HG03442 (cell line): ENCODE measurements around the gene DYDC2.
A peak's percentile ranks its signal among the peaks of the same experiment; 100 is the strongest.
"Not testable (repeated sequence)": the region's sequence is repeated elsewhere in the genome, so short reads cannot be mapped to it uniquely, and the experiment has no call there.

ENCODE experiments used
- ATAC-seq: cut with Tn5 transposase; IDR thresholded peaks from one replicate; pipeline ENCODE4 v1.9.1; 2021; ENCODE audit warnings: mild to moderate bottlenecking, moderate library complexity; ENCODE audit not compliant: unreplicated experiment

Gene DYDC2, protein sequence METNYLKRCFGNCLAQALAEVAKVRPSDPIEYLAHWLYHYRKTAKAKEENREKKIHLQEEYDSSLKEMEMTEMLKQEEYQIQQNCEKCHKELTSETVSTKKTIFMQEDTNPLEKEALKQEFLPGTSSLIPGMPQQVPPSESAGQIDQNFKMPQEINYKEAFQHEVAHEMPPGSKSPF

GRCh38 chr10:80356563-80356988 is at the start of gene DYDC2, which contains the start of gene DYDC1:
Gene DYDC2, plus strand, starts transcription at chr10:80356781. Its CDS starts 5,663 bp downstream, at chr10:80362444.
Gene DYDC1, minus strand, starts transcription at chr10:80356755. Its CDS starts 4,154 bp downstream, at chr10:80352601.
- ATAC-seq = peak; percentile 84

DNA sequence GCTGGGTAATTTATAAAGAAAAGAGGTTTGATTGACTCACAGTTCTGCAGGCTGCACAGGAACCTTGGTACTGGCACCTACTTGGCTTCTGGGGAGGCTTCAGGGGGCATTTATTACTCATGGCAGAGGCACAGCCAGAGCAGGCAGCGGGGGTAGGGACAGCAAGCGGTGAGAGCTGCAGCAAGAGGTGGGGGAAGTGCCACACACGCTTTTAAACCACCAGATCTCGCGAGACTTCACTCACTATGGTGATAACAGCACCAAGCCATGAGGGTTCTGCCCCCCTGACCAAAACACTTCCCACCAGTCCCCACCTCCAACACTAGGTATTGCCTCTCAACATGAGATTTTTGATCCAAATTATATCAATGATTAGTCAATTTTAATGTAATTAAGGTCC is 43.1 kb upstream of the DYDC2 start:
- ATAC-seq = no peak

DNA sequence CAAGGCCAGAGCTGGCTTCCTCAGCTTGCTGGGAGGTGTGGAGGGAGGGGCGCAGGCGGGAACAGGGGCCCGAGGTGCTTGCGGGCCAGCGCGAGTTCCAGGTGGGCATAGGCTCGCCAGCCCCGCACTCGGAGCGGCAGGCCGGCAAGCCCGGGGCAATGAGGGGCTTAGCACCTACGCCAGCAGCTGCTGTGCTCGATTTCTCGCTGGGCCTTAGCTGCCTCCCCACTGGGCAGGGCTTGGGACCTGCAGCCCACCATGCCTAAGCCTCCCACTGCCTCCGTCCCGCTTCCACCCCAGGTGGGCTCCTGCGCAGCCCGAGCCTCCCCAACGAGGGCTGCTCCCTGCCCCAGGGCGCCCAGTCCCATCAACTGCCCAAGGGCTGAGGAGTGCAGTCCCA is 41.2 kb upstream of the DYDC2 start:
- ATAC-seq = no peak

- ATAC-seq = no peak
Observed at GRCh38 chr10:80318742-80319141, 37.8 kb upstream of the DYDC2 start.

- no peak for ATAC-seq
Observed at GRCh38 chr10:80319318-80319717, 37.3 kb upstream of the DYDC2 start.

GRCh38 chr10:80319725-80320290 is 36.8 kb upstream of the DYDC2 start:
- ATAC-seq = no peak

DNA sequence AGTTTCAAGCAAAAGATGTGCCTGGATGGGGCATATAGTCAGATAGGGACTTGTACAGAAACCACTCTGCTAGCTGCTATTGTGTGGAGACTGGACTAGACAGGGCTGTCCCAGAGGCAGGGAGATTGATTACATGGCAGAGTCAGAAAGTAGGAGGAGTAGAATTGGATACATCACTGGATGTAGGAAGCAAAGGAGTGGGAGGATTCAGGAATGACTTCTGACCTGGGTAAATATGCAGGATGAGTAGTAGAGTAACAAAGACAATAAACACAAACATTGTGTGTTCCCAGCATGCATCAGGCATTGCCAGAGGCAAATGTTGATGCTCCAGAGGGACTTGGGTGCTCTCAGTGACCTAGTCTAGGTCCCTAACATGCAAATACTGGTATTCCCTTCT is 36.2 kb upstream of the DYDC2 start:
- ATAC-seq = no peak

DNA sequence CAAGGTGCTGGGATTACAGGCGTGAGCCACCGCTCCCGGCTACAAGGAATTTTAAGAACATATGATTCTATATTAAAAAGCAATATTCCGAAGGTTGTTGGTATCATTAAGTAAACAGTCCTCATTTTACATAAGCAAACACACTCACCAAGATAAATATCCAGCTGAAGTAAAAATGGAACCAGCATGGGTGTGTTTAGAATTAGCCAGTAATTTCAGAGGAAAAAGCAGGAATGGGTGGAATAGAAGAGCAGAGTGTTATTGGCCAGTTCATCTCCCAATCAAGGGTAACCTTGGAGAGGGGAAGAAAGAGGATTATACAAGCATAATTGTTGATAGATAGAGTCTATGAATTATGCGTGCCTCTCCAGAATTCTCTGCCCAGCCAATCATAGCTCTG is 35.4 kb upstream of the DYDC2 start:
- no peak for ATAC-seq

DNA sequence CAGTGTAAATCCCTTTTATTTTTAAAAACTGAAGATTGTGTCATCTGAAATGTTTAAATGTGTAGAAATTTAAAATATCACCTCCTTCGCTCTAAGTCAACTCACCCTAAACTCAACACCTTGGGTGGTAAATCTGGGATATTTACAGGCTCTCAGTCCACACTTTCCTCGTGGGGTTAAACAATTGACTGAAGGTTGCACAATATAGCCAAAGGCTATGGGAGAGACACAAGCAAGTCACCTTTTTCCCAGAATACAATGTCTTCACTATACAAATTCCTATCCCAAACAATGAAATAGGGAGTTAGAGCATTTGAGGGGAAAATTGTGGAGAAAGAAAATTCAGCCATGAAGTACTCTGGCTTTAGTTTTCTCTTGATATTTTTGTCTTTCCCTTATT is 34.4 kb upstream of the DYDC2 start:
- no peak for ATAC-seq

- ATAC-seq = no peak
Observed at GRCh38 chr10:80322711-80323110, 33.9 kb upstream of the DYDC2 start.

- no peak for ATAC-seq
Observed at GRCh38 chr10:80323311-80323710, 33.3 kb upstream of the DYDC2 start.

DNA sequence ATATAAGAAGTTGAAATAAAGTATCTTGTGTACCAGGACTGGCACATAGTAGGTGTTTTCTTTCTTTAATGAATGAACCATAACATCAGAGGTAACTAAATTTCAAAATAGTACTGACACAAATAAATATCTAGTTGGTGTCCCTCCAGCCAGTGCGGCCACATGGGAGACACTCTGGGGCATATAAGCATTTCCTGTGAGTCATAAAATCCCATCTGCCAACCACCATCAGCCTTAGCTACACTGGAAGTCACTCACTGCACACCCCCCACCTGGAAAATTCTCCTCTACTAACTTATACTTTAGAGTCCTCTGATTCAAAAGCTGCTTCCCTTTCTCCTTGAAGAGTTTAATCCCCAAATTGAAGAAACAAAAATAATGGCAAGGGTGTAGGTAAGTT is 32.5 kb upstream of the DYDC2 start:
- peak; percentile 65 for ATAC-seq

- no peak for ATAC-seq
Observed at GRCh38 chr10:80324891-80325364, 31.7 kb upstream of the DYDC2 start.

DNA sequence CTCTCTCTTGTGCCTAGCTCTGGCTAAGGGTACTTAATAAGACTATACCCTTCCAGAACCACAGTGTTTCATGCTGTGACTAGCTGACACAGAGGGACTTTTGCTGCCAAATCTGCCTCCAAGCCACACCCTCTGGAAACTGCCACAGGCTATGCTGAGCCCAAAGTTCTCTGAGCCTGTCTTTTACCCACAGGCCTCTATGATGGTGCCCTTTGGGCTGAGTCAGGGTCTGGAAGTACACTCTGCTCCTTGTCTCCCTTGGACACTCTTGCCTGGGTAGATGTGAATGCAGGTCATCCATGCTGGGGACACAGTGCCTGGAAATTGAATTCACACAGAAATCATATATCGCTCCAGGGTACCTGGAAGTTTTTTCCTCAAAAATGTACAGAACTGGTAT is 22.6 kb upstream of the DYDC2 start:
- no peak for ATAC-seq

DNA sequence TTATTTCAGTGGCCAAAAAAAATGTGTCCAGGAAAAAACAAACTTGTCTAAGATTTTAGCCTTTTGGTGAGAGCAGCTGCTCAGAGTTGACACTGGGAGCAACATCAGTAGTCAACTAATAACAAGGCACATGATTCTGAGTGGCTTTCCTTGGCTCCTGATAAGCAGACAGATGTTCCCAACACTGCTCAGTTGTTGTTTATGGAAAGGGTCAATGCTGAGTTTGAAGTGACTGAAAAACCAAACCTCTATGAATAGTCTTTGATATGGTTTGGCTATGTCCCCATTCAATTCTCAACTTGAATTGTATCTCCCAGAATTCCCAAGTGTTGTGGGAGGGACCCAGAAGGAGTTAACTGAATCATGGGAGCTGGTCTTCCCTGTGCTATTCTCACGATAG is 12.3 kb upstream of the DYDC2 start:
- ATAC-seq = no peak

GRCh38 chr10:80344912-80345311 is 11.7 kb upstream of the DYDC2 start:
- ATAC-seq = no peak

DNA sequence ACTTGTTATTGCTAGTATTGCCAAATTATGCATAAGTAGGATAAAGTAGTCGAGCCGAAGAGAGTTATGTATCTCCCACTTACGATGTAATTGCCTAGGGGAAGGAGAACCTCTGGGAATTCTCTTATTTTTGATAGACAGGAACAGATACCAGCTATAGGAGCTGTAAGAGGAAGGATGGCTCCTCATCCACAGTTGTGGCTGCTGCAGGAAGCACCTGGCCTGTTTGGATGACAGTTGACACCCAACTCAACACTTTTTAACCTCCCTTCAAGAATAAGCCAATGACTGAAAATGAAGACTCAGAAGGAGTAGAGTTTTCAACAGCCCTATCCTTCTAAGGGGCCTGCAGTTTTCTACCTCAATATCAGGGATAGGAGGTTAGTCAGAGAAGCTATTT is 6.3 kb upstream of the DYDC2 start:
- ATAC-seq = no peak

DNA sequence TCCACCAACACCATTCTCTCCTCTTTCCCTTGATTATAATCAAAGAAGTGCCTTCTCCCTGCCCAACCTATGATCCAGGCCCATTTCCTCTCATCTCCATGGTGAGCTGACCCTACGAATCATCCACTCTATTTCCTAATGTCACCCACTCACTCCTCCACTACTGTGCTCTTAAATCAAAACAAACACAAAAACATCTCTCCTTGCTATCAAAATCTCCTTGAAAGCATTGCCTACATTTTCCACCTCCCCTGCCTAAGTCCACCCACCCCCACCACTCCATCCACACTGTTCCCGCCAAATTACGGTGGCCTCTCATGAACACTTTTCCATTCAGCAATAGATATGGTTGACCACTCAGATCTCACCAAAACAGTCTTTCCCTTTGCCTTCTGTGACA is 5.4 kb upstream of the DYDC2 start:
- no peak for ATAC-seq

- ATAC-seq = no peak
Observed at GRCh38 chr10:80356989-80357850, 639 bp downstream of the DYDC2 start.

- no peak for ATAC-seq
Observed at GRCh38 chr10:80357851-80358125, 1.2 kb downstream of the DYDC2 start.

- not testable (repeated sequence) for ATAC-seq
Observed at GRCh38 chr10:80358925-80359324, 2.3 kb downstream of the DYDC2 start.

GRCh38 chr10:80359644-80360043 is 3.1 kb downstream of the DYDC2 start:
- no peak for ATAC-seq
